ENCODE results near the gene RAB28. TPM values are rescaled to one million over a fixed set of nuclear protein-coding genes. Genes with fewer than 3 reads are reported as not detected.

The RAB28 gene
- total and polyA plus RNA-seq, 2 experiments from 2014 or later, result 15.3 to 23.9 TPM

GRCh38 chr4:13498469-13498868, 14.3 kb upstream of the RAB28 start (continued):
- TF ChIP-seq, protein P1, sequence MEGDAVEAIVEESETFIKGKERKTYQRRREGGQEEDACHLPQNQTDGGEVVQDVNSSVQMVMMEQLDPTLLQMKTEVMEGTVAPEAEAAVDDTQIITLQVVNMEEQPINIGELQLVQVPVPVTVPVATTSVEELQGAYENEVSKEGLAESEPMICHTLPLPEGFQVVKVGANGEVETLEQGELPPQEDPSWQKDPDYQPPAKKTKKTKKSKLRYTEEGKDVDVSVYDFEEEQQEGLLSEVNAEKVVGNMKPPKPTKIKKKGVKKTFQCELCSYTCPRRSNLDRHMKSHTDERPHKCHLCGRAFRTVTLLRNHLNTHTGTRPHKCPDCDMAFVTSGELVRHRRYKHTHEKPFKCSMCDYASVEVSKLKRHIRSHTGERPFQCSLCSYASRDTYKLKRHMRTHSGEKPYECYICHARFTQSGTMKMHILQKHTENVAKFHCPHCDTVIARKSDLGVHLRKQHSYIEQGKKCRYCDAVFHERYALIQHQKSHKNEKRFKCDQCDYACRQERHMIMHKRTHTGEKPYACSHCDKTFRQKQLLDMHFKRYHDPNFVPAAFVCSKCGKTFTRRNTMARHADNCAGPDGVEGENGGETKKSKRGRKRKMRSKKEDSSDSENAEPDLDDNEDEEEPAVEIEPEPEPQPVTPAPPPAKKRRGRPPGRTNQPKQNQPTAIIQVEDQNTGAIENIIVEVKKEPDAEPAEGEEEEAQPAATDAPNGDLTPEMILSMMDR (conservative IDR thresholded peaks at IDR 0.05; ENCODE audit: low read depth in 2 of 2), result no peak
- TF ChIP-seq, protein P2, sequence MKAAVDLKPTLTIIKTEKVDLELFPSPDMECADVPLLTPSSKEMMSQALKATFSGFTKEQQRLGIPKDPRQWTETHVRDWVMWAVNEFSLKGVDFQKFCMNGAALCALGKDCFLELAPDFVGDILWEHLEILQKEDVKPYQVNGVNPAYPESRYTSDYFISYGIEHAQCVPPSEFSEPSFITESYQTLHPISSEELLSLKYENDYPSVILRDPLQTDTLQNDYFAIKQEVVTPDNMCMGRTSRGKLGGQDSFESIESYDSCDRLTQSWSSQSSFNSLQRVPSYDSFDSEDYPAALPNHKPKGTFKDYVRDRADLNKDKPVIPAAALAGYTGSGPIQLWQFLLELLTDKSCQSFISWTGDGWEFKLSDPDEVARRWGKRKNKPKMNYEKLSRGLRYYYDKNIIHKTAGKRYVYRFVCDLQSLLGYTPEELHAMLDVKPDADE (IDR thresholded peaks at IDR 0.05), result no peak
- TF ChIP-seq POLR2AphosphoS5 (IDR thresholded peaks at IDR 0.05; ENCODE audit: low read depth) (no peak), EZH2 (IDR thresholded peaks at IDR 0.05; ENCODE audit: low read depth, unreplicated experiment) (no peak), CREB1 (CRISPR knock-in tag; IDR thresholded peaks at IDR 0.05; ENCODE audit: low read depth) (no peak), NANOG (IDR thresholded peaks at IDR 0.05; ENCODE audit: borderline replicate concordance) (no peak), EZH2phosphoT487 (IDR thresholded peaks at IDR 0.05; ENCODE audit: unreplicated experiment) (no peak), REST (IDR thresholded peaks at IDR 0.05; ENCODE audit: unreplicated experiment) (no peak), STAT1 (IDR thresholded peaks at IDR 0.05; ENCODE audit: unreplicated experiment) (no peak)

DNA sequence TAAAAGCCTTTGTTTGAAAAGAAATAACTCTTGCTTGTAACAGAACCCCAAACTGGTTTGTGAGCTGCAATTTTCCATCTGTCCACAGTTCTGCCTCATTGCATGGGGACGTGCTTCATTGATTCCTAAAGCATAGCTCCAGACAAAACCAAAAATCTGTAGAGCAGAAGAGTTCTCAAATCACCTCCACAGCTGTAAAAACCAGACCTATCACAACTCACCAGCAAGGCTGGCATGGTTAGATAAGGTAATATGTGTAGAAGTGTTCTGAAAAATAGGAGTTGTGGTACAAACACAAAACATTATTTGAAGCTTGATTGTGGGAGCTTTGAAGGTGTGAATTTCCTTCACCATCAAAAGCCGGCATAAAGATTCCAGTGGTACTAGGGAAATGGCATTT, 12.5 kb upstream of the RAB28 start:
- H3K36me3 Mint-ChIP-seq (ENCODE audit: low read depth), result no peaks in the 10 kb centered on the region
- Histone ChIP-seq H3K27ac (ENCODE audit: low read depth) (0 out of 2 replicates have a peak overlapping the region, but pooled peaks have one; percentile 39), H3K79me2 (replicated peaks; ENCODE audit: insufficient read depth) (no peaks in the 10 kb centered on the region), H3K4me3 (no peak overlapping the region), H3K36me3 (ENCODE audit: insufficient read depth) (no peaks in the 10 kb centered on the region), H3K27me3 (ENCODE audit: insufficient read depth) (no peaks in the 10 kb centered on the region), H4K20me1 (replicated peaks; ENCODE audit: insufficient read depth) (no peaks in the 10 kb centered on the region), H2AFZ (0 out of 2 replicates have a peak overlapping the region, but pooled peaks have one; percentile 18), H3K4me1 (ENCODE audit: insufficient read depth) (no peaks in the 10 kb centered on the region), H3K4me2 (no peak overlapping the region), H3K9me2 (ENCODE audit: insufficient read depth) (no peaks in the 10 kb centered on the region), H3F3A (replicated peaks; ENCODE audit: low read depth) (no peaks in the 10 kb centered on the region)
- no peak overlapping the region for H3K4me3 Mint-ChIP-seq
- ATAC-seq, result no peak
- no peak overlapping the region for H3K27ac Mint-ChIP-seq
- H3K4me1 Mint-ChIP-seq, result peaks cover 3% of the 10 kb centered on the region; the same call in 2 of the 3 replicates
- no peak for DNase-seq (ENCODE audit: low spot score)
- no peaks in the 10 kb centered on the region for H3K9me3 Mint-ChIP-seq
- peaks cover 2% of the 10 kb centered on the region for H3K27me3 Mint-ChIP-seq (ENCODE audit: insufficient read depth, low read depth, poor library complexity)
- TF ChIP-seq CREB1 (CRISPR knock-in tag; IDR thresholded peaks at IDR 0.05; ENCODE audit: low read depth), result no peak
- no peak for TF ChIP-seq JUNB (IDR thresholded peaks at IDR 0.05; ENCODE audit: unreplicated experiment)
- no peak for TF ChIP-seq POLR2AphosphoS5 (IDR thresholded peaks at IDR 0.05; ENCODE audit: low read depth)
- TF ChIP-seq REST (IDR thresholded peaks at IDR 0.05; ENCODE audit: unreplicated experiment), result no peak
